Measurements from ENCODE around the gene RAB24. TPM values are rescaled to one million over a fixed set of nuclear protein-coding genes. Genes with fewer than 3 reads are reported as not detected.
A peak's percentile ranks its signal among the peaks of the same experiment; 100 is the strongest.
"Not testable (repeated sequence)": the region's sequence is repeated elsewhere in the genome, so short reads cannot be mapped to it uniquely, and the experiment has no call there.

Gene RAB24
- total RNA-seq, 1 experiment from 2014 or later: 42.6 TPM

DNA sequence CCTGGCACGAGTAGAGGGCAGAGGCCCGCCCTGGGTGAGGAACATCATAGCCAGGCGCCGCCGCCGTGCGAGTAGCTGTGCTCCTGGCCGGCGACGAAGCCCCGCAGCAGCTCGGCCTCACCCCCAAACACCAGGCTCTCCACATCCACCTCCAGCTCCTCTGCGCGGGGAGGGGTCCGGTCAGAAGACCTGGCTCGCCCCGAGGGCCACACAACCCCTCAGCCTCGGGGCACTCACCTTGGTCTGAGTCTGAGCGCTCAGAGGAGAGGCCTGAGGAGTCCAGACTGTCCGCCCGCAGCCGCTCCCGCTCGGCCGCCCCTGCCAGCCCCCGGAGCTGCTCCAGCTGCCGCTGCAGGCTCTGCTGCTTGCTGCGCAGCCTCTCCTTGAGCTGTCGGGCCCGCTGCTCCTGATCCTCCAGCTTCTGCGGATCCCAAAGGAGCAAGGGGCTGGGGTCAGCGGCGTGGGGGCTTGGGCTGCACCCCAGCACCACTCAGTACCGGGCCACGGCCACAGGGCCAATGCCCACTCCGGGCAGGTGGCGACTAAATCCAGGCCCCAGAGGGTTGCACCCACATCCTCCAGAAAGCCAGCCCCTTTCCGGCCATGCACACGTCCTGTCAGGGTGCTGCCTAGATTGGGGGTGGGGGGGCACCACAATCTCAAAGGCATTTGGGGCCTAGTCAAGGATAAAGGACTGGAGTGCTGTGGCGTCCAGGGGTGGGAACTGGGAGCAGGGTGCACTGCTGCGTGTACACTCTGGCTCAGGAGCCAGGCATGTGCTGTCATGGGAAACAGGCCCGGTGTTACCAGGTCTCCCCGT, 4.2 kb upstream of the RAB24 start:
- no peak for DNase-seq (ENCODE audit: unreplicated experiment)
- POLR2A ChIA-PET: interaction anchor here (1.0 kb wide), 1 partner anchor 193 kb away, joined by 4 read pairs; no protein-coding TSS in a partner anchor
- TF ChIP-seq CTCF (IDR thresholded peaks at IDR 0.05; ENCODE audit: unreplicated experiment): no peak
- no TSS peak for BruUV-seq (replicated peaks)
- Mint-ChIP-seq H3K36me3 (ENCODE audit: insufficient read depth, unreplicated experiment) (peaks cover 41% of the 10 kb centered on the region), H3K4me3 (ENCODE audit: unreplicated experiment) (no peak overlapping the region), H3K27me3 (ENCODE audit: insufficient read depth, unreplicated experiment) (no peaks in the 10 kb centered on the region), H3K27ac (ENCODE audit: low read depth, unreplicated experiment) (no peak overlapping the region), H3K4me1 (ENCODE audit: insufficient read depth, unreplicated experiment) (peaks cover 50% of the 10 kb centered on the region), H3K9me3 (ENCODE audit: unreplicated experiment) (no peaks in the 10 kb centered on the region)
- CTCF ChIA-PET: interaction anchor here (0.6 to 5.8 kb wide), 9 partner anchors 16 to 236 kb away, joined by 3 to 52 read pairs (median 17); partner anchors contain the start of gene PDLIM7
- intact Hi-C loops (cut with micrococcal nuclease): loop anchor here (2.0 kb wide), 2 partner anchors 95 to 147 kb away; no protein-coding TSS in a partner anchor

GRCh38 chr5:177306674-177307543, 3.4 kb upstream of the RAB24 start:
- CTCF ChIA-PET: interaction anchor here (0.5 to 5.8 kb wide), 6 partner anchors 11 to 236 kb away, joined by 3 to 52 read pairs (median 4); partner anchors contain the start of gene LMAN2
- H3K27me3 Mint-ChIP-seq (ENCODE audit: insufficient read depth, unreplicated experiment): no peaks in the 10 kb centered on the region
- H3K27ac Mint-ChIP-seq (ENCODE audit: low read depth, unreplicated experiment): no peak overlapping the region
- no peaks in the 10 kb centered on the region for H3K9me3 Mint-ChIP-seq (ENCODE audit: unreplicated experiment)
- POLR2A ChIA-PET: interaction anchor here (1.2 to 1.3 kb wide), 2 partner anchors 9 to 148 kb away, joined by 3 read pairs; no protein-coding TSS in a partner anchor
- TF ChIP-seq CTCF (IDR thresholded peaks at IDR 0.05; ENCODE audit: unreplicated experiment): no peak
- no peak overlapping the region for H3K4me3 Mint-ChIP-seq (ENCODE audit: unreplicated experiment)
- intact Hi-C loops (cut with micrococcal nuclease): no loop called here
- H3K36me3 Mint-ChIP-seq (ENCODE audit: insufficient read depth, unreplicated experiment): peaks cover 41% of the 10 kb centered on the region
- no TSS peak for BruUV-seq (replicated peaks)
- DNase-seq (ENCODE audit: unreplicated experiment): peak; percentile 68
- H3K4me1 Mint-ChIP-seq (ENCODE audit: insufficient read depth, unreplicated experiment): peaks cover 56% of the 10 kb centered on the region

GRCh38 chr5:177306103-177306640, 2.7 kb upstream of the RAB24 start:
- intact Hi-C loops (cut with micrococcal nuclease); H3K27ac Mint-ChIP-seq (ENCODE audit: low read depth, unreplicated experiment); DNase-seq (ENCODE audit: unreplicated experiment); H3K9me3 Mint-ChIP-seq (ENCODE audit: unreplicated experiment); H3K27me3 Mint-ChIP-seq (ENCODE audit: insufficient read depth, unreplicated experiment); BruUV-seq (replicated peaks): not testable (repeated sequence)
- peaks cover 41% of the 10 kb centered on the region for H3K36me3 Mint-ChIP-seq (ENCODE audit: insufficient read depth, unreplicated experiment)
- peaks cover 58% of the 10 kb centered on the region for H3K4me1 Mint-ChIP-seq (ENCODE audit: insufficient read depth, unreplicated experiment)
- ChIA-PET POLR2A (interaction anchor here (1.2 to 1.3 kb wide), 2 partner anchors 10 to 149 kb away, joined by 3 read pairs; no protein-coding TSS in a partner anchor), CTCF (interaction anchor here (0.5 to 1.2 kb wide), 6 partner anchors 12 to 235 kb away, joined by 3 to 5 read pairs (median 4); no protein-coding TSS in a partner anchor)
- peak overlapping the region; percentile 87 for H3K4me3 Mint-ChIP-seq (ENCODE audit: unreplicated experiment)

- POLR2A ChIA-PET: interaction anchor here (0.6 to 2.5 kb wide), 6 partner anchors 12 to 122 kb away, joined by 3 to 15 read pairs (median 4); partner anchors contain the start of genes GRK6 and LMAN2
- DNase-seq (ENCODE audit: unreplicated experiment): peak; percentile 49
Observed at GRCh38 chr5:177304392-177305119, 1.0 kb upstream of the RAB24 start.

More at GRCh38 chr5:177304392-177305119, 1.0 kb upstream of the RAB24 start:
- no peak for TF ChIP-seq CTCF (IDR thresholded peaks at IDR 0.05; ENCODE audit: unreplicated experiment)
- CTCF ChIA-PET: interaction anchor here (0.6 to 1.2 kb wide), 4 partner anchors 48 to 191 kb away, joined by 3 to 4 read pairs (median 3); no protein-coding TSS in a partner anchor
- intact Hi-C loops (cut with micrococcal nuclease): no loop called here
- peak overlapping the region; percentile 87 for H3K4me3 Mint-ChIP-seq (ENCODE audit: unreplicated experiment)
- no peaks in the 10 kb centered on the region for H3K27me3 Mint-ChIP-seq (ENCODE audit: insufficient read depth, unreplicated experiment)
- BruUV-seq (replicated peaks): no TSS peak
- H3K27ac Mint-ChIP-seq (ENCODE audit: low read depth, unreplicated experiment): peak overlapping the region; percentile 73
- H3K9me3 Mint-ChIP-seq (ENCODE audit: unreplicated experiment): no peaks in the 10 kb centered on the region
- peaks cover 48% of the 10 kb centered on the region for H3K36me3 Mint-ChIP-seq (ENCODE audit: insufficient read depth, unreplicated experiment)
- peaks cover 63% of the 10 kb centered on the region for H3K4me1 Mint-ChIP-seq (ENCODE audit: insufficient read depth, unreplicated experiment)
